Pons (tissue), 1 donor: ENCODE data around the gene SMAD5.

ENCODE experiments used
- DNase-seq: peaks from one replicate; pipeline ENCODE4 v3.0.0-alpha.2; 2016; ENCODE audit warnings: low spot score

SMAD5 gene

DNA sequence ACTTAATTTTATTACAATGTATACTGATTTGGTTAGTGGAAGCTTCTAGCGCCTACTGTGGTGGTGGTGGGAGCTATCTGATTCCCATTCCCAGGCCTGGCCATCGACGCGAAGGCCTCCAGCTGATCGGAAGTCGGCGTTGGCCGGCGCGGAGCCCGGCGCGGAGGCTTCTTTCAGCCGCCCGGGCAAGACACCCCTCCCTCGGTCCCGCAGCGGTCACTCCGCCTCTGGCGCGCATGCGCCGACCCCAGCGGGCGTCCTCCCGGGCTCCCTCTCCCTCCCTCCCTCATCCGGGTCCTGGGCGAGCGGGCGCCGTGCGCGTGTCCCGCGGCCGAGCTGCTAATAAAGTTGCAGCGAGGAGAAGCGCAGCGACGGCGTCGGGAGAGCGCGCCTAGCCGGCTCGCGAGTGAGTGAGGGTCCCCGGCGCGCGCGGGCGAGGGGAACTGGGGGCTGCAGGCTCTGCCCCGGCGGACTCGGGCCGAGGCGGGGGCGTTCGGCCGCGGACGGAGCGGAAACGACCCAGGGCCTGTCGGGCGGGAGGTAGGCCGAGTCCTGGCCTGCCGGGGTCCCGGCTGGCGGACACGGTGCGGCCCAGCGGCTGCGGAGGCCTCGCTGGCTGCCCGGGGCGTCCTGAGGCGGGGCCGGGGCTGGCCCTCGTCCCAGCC is at the start of gene SMAD5:
Gene SMAD5, plus strand, starts transcription at position 289 of the 665 bp plus-strand sequence. CDS start 20,916 bp downstream, outside the sequence.
- DNase-seq = peak; percentile 94

DNA sequence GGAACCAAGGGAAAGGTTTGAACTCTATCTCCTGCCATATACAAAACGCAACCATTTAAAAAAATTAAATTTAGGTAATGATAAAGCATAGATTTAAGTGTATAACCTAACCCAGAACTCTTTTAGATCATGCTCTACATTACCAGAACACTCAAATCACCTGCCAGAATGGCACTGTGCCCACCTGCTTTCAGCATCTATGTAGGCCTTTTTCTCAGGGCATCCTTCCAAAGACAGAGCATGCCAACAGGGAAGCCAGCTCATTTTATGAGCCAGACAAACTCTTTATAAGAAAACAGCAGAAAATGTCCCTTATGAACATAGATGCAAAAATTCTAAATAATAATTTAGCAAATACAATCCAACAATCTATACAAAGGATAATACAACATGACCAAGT is 47.9 kb upstream of the SMAD5 start:
- peak; percentile 9 for DNase-seq

DNA sequence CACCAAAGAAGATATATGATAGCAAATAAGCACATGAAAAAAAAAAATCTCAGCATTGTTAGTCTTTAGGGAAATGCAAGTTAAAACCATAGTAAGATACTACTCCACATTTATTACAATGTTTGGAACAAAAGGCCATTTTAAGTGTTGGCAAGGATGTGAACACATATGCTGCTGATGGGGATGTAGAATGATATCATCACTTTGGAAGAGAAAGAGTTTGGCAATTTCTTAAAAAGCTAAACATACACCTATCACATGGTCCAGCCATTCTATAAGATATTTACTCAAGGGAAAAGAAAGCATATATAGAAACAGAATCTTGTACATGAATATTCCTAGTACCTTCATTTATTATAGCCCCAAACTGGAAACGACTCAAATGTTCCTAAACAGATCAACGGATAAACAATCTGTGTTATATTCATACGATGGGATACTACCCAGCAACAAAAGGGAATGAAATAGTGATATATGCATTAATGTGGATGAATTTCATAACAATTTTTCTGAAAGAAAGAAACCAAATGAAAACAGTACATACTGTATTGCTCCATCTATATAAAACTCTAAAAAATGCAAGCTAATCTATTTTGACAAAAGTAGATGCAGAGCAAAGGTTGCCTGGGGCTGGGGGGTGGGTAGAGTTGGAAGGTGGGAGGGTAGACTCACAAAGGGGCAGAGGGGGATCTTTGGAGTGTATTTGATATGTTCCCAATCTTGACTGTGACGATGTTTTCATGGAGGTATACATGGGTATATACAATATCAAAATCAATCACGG is 45.7 kb upstream of the SMAD5 start:
- DNase-seq = no peak

DNA sequence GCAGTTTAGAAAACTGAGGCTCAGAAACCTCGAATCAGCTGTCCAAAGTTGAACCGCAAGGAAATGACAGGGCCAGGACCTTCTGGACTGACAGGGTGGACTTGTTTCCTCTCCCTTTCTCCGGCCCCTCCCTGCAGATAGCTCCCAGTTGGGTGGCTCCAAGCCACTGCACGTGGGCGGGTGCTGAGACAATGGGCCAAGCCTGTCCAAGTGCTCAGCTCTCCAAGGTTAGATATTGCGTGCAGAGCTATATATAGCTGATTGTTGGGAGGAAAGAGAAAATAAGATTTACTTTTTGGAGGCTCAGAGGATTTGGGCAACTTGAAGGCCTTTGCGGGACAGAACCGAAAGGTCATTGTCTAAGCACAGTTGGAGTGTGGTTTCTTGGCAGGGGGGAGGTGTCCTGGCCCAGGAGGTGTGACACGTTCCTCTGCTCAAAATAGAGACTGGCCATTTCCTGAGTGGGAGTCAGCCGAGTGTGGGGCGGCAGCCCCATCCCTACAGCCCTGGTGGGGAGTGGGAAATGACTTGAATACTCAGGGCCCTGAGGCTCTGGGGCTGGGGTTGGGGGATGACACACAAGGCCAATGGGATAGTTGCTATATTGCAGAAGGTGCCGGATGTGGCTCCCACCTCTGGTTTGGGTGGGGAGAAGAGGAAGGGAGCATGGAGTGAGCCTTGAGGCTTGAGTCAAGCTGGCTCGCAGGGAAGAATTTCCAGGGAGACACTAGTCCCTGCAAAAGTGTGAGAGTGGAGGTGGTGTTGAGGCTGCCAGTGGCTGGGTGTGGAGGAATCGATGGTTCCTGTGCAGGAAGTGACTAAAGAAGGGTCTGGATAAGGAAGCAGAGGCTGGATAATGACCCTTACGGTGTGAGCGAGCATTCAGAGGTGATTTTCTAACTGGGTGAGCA is 44.4 kb upstream of the SMAD5 start:
- DNase-seq = no peak

DNA sequence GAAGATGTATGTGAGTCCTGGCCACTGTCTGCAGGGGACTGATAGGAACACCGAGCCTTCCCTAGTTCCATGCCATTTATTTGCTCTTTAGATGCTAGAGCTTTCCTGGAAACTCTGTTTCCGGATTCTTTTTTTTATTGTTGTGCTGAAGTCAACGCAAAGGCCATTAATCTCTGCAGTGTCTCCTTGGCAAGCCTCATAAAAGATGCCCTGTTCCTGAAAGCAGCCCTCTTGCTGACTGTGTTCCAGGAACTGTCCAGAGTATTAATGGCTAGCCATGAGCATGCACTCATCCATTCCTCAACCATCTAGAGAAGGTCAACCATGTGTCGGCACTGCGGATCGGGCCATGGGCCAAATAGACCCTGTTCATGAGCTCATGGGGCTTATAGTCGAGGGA is 42.9 kb upstream of the SMAD5 start:
- DNase-seq = peak; percentile 12

DNA sequence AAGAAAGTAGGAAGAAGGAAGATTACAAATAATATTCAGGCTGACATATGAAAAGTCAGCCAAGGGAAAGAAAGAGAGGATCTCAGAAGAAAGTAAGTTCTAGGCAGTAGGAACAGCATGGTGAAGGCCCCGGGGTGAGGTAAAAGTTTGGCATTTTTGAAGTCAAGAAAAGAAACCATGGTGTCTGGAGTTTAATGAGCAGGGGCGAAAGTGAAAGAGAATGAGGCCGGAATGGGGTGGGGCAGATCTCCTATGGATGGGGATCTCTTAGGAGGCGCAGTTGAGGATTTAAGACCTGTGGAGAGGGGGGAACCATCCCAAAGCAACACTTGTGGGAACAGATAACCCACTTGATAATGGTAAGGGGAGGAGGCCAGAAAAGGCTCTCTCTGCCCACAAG is 42.3 kb upstream of the SMAD5 start:
- no peak for DNase-seq

DNA sequence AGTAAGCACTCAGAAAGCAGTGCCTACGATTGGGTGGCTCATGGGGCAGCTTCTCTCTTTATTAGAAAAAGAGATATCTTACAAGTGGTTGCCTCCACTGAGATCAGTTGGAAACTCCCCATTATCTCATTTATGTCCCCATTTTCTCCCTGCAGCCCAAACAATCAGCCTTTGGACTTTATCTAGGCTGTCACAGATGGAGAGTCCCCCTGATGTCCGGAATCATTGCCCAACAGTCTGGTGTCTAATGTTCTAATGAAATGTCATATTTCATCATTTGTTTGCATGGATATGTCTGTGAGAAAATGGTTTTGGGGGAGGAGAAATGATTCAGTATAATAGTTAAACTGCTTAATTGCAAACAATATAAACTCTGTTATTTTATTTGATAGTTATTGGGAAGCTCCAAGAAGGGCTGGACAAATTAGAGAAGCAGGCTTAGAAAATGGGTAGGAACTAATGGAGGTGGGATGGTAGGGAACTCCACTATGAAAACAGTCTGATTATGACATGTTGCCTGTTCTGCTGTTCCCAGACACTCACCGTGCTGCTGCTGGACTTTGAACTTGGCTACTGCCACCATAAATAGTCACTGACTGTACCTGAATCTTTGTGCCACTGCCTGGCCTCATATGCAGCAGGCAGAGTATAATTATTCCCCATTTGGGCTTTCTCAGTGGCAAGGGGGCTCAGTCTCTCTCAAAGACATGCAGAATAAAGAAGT is 38.3 kb upstream of the SMAD5 start:
- DNase-seq = no peak

DNA sequence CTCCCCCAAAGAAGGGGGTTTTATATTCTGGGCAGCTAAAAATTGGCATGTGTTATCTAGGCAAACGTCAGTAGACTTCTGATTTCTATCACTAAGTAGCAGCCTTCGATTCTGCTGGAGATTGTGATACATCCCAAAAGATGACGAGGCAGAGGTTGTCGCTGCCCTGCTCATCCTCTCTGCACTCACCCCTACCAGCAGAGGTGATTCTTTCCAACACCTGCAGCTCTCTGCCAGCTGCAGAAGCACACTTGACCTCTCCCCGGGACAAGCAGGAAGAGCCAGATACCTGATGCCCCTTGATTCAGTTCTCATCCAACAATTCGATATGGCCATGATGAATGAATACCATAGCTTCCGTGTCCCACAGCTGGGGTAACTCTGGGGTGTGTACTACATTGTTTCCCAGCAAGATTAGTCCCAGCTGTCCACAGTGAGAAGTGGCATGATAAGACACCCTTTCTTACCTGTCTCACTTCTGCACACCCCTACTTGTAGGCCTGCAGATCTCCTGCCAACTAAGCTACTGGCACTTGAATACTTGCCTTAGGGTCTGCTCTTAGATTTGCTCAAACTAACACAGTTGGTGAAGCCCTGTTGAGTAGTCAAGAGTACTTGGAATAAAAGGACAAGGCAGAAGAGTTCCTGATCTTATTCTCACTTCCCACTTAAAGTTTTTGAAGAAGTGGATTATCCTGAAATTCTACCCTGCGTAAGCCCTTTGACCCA is 37.6 kb upstream of the SMAD5 start:
- no peak for DNase-seq

DNA sequence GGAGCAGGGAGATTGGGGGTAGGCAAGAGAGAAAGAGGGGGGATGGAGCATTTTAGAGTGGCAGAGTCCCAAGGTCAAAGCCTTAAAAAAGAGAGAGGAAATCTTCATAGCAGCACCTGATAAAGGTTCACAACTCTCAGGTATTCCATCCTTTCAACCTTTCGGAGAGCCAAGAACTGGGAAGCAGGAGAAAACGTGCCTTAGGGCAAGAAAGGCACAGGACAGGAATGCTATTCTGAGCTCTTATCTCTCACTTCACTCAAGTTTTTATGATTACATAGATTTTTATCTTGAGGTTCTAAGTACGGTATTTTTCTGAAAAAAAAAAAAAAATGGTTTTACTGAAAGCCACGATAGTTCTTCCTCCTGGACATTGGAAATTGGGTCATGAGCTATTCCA is 34.5 kb upstream of the SMAD5 start:
- no peak for DNase-seq

DNA sequence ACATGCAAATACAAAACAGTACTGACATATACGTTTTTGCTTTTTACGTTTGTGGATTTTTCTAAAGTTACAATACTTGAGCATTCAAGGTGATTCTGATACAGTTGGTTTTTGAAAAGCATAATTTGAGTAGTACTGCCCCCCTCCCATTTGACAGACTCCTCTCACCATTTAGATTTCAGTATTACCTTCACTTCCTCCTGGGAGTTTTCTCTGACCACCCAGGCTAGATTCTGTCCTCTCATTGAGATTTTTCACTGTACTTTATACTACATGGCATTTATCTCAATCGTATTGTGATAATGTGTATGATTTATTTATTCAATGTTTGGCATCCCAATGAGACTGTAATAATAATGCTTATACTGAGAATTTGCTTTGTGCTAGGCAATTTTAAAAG is 32.8 kb upstream of the SMAD5 start:
- DNase-seq = no peak

DNA sequence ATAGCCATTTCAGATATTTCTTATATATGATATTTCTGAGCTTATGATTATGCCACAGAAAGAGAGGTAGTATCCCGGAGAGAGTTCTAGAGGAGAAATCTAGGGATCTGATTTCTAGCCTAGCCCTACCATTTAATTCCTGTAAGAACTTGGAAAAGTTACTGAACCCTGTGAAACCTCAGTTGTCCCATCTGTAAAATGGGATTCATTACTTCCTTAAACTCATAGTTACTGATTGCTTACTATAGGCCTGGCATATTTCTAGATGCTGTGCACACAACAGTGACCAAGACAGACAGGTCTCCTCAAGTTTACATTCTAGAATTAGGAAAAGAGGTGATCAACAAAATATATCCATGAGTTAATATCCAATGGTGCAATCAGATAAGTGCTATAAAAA is 30.8 kb upstream of the SMAD5 start:
- no peak for DNase-seq

DNA sequence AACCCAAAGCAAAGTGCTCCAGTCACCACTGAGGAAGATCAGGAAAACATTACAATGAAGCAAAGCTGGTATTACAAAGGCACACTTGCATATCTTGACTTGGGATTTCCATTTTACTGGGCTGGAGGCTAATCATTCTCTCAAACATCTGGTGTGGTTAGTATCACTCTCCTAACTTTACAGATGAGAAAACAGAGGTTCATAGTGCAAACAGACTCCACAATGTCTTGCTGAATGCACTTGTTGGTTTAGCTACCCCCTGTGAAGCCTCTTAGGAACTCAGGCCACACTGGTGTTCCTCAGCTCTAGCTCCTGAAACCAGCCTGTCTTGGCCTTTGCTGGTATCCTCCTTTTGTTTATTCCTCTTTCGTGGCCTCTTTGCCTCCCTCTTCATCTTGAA is 29.5 kb upstream of the SMAD5 start:
- no peak for DNase-seq

DNA sequence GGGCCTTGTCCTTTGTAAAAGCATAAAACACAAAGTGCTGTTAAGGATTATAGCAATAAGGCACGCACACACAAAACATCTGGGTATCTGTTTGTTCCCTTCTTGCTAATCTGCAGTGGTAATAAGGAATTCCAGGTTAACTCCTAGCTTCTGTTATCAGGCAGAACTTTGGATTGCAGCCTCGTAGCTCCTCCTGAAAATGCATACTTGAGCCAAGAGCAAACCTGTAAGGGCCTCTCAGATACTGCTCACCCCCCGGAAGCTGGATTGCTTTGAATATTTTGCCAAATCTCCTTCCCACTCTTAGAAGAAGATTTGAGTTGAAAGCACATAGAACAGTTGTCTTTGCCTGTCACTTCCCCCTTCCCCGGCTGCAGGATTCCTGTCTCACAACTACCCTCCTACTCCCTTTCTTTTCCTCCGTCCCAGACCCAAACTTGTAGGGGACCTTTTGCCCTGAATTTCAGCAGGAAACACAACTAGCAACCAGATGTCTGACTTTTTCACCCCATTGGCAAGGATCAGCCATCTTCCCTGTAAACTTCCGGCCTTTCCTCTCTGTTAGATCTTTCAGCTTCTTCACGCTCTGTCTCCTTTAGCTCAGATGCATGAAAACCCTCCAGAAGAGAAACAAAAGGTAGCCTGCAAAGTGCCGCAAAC is 28.2 kb upstream of the SMAD5 start:
- DNase-seq = no peak

DNA sequence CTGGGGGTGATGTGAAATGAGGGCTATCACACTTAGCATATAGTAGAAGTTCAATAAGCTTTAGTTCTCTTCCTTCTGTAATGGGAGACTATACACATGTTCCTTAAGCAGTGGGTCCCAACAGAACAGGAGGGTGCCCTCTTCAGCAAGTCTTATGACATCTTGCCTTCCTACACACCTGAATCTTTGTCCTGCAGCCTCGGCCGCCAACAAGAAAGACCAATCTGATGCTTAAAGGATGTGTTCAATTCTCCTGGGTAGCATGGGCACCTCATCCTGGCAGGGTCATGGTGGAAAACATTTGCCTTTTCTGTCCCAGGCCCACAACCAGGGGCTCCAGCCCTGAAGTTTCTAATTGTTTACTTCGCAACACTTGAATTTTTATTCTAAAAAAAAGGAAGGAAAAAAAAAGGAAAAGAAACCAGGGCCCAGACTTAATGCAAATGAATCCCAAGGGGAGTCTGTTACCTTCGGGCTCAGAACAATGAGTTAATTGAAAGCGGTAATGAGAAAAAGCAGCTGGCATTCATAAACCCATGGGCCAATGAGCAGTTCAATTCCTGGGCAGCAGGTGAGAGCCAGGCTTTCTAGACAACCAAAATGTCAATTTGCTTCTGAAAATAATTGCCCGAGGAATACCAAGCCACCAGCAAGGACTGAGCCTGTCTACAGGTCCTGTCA is 26.2 kb upstream of the SMAD5 start:
- no peak for DNase-seq

DNA sequence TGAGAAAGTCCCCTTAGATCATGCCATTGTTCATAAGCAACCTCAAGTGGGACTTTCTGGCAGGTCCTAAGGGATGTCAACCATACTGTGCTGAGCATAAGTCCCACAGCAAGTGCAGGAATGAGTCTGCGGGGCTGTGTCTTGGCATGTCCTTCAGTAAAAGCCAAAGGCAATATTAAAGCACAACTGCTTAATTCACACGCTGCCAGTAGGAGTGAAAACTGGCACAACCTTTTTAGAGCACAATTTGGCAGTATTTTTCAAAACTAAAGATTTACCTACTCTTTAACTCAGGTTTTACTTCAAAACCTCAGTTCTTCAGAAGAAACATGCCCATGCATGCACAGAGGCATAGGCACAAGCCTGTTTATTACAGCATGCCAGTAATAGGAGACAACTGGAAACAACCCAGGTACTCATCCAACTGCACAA is 24.4 kb upstream of the SMAD5 start:
- DNase-seq = no peak

DNA sequence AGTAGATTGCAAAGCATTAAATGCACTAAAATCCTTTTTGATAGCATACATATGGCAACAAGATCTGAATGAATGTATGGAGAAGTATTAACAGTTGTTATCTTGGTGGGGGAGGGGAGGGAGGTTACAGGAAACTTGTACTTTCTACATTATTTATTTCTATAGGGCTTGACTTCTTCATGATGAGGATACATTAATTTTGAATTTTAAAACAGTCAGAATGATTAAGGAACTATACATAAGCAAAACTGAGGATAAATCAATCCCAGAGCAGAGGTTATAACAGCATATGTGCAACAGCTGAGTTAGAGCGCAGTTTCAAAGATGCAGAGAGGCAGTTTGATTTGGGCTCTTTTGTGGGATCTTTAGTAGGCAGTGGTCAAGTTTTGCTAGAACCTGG is 23.9 kb upstream of the SMAD5 start:
- no peak for DNase-seq

DNA sequence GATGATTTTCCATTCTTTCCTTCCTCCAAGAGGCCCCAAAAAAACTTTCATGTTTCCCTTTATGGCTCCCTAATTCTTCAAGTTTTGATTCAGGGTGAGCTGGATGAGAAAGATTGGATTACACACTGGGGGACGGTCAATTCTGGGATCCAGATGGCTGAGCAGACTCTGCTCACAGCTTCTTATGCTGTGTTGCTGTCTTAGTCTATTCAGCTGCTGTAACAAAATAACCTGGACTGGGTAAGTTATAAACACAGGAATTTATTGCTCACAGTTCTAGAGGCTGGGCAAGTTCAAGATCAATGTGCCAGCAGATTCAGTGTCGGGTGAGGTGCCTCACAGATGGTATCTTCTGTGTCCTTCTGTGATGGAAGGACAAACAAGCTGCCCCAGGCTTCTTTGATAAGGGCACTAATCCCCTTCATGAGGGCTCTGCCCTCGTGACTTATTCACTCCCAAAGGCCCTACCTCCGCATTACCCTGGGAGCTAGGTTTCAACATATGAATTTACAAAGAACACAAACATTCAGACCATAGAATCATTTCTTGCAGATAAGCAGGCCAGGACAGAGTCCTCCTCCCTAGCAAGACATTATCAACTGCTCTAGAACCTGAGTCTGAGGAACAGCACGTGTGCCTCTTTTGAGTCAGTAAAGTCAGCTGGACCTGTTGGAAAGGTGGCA is 23.1 kb upstream of the SMAD5 start:
- DNase-seq = no peak

DNA sequence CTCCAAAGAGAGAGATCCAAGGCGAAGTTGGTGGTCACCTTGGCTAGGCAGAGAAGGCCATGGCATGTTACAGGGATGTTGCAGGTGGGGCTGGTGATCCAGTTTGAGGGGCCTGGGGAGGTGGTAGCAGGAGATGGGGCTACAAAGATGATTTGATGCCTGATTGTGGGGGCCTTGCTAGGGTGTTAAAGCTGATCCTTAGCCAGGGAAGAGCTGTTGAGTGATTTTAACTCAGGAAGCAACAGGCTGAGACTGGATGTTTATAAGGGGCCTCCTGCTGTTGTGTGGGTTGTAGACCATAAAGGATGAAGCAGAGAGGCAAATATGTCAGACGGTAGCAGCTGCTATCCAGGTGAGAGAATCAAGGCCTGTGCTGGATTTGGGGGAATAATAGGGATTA is 19.0 kb upstream of the SMAD5 start:
- DNase-seq = no peak

DNA sequence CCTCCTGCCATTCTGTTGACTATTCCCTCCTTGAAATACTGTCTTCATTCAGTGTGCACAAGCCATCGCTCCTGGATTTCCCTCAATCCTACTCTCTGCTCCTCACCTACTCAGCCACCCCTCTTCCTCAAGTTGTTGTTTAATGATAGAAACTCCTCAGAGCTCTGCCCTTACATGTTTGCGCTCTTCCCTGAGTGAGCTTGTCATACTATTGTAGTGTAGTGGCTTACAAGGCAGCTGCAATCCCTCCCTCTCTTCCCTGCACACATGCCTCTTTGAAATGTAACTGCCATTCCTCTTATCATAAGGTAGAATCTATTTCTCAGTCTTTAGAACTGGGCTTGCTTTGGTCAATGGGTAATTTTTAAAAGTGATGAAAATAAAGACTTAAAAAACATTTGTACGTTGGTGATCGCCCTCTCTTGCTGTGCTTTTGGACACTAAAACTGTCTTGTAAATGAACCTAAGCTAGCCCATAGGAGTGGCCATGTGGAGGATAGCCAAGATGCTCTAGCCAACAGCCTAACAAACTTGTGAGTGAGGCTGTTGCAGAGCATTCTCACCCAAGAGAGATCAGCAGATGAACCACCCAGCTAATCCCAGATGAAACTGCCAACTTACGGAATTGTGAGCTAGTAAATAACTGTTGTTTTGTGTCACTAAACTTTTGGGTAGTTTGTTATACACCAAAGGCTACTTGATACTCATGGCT is 18.1 kb upstream of the SMAD5 start:
- DNase-seq = no peak
